IMR-90 (cell line): Measurements from ENCODE around the gene ITGB1. TPM values are rescaled to one million over a fixed set of nuclear protein-coding genes. Genes with fewer than 3 reads are reported as not detected.

Source experiments
- ATAC-seq: fragments of 200-7000 bp; cut with Tn5 transposase; 2 replicates; pipeline ENCODE4 v1.9.1; 2020; ENCODE audit warnings: low read depth, mild to moderate bottlenecking, moderate library complexity
- BruUV-seq: library from RNA; stranded (reverse); fragments of 400-500 nt; replicated peaks from 2 replicates; lab custom pipeline; 2021; lab: Mats Ljungman, UMichigan
- CTCF ChIA-PET: fragments of 300-600 bp; formaldehyde crosslinking; extraction: SDS; loops from one replicate; lab custom pipeline; 2021; ENCODE audit warnings: antibody characterized with exemption; lab: Yijun Ruan, JAX
- POLR2A ChIA-PET: fragments of 300-600 bp; sonication (Branson Sonifier 250); formaldehyde crosslinking; loops from one replicate; lab custom pipeline; 2022; ENCODE audit warnings: antibody characterized with exemption; ENCODE audit not compliant: unreplicated experiment; lab: Charles Lee
- DNase-seq: peaks from one replicate; pipeline ENCODE4 v3.0.0; 2013
- H2AFZ ChIP-seq: replicated peaks from 2 replicates; pipeline ENCODE3; 2013; ENCODE audit warnings: low read length, mild to moderate bottlenecking; ENCODE audit not compliant: poor library complexity
- H2AK5ac ChIP-seq: 2 replicates; pipeline ENCODE4 v1.6.1; 2013; ENCODE audit warnings: low read depth, low read length, inconsistent platforms
- H2AK9ac ChIP-seq: replicated peaks from 2 replicates; pipeline ENCODE3; 2013; ENCODE audit warnings: mild to moderate bottlenecking, low read depth, low read length, moderate library complexity; ENCODE audit not compliant: poor library complexity
- H2BK120ac ChIP-seq: 2 replicates; pipeline ENCODE4 v1.6.1; 2013; ENCODE audit warnings: low read depth, low read length, inconsistent platforms
- H2BK15ac ChIP-seq: 3 replicates; pipeline ENCODE4 v1.6.1; 2013; ENCODE audit warnings: low read depth, low read length, inconsistent platforms
- H2BK20ac ChIP-seq: 2 replicates; pipeline ENCODE4 v1.6.1; 2013; ENCODE audit warnings: low read depth, mild to moderate bottlenecking, inconsistent platforms, low read length, moderate library complexity
- H2BK5ac ChIP-seq: 2 replicates; pipeline ENCODE4 v1.6.1; 2013; ENCODE audit warnings: mild to moderate bottlenecking, low read depth, low read length, inconsistent platforms; ENCODE audit not compliant: poor library complexity, severe bottlenecking
- H3K14ac ChIP-seq: replicated peaks from 2 replicates; pipeline ENCODE4 v1.6.1; 2013; ENCODE audit warnings: low read depth, low read length, inconsistent platforms
- H3K18ac ChIP-seq: 2 replicates; pipeline ENCODE4 v1.6.1; 2013; ENCODE audit warnings: low read depth, low read length, control low read depth
- H3K23ac ChIP-seq: 2 replicates; pipeline ENCODE4 v1.6.1; 2013; ENCODE audit warnings: low read depth, low read length, inconsistent platforms
- H3K27ac ChIP-seq: 2 replicates; pipeline ENCODE4 v1.5.1; 2013; ENCODE audit warnings: mild to moderate bottlenecking, control low read depth, low read length; ENCODE audit not compliant: insufficient read depth
- H3K27me3 ChIP-seq: 2 replicates; pipeline ENCODE4 v1.6.1; 2013; ENCODE audit warnings: low read length; ENCODE audit not compliant: control insufficient read depth, insufficient read depth
- H3K36me3 ChIP-seq: 2 replicates; pipeline ENCODE4 v1.6.1; 2013; ENCODE audit warnings: low read length, mixed read lengths; ENCODE audit not compliant: control insufficient read depth, insufficient read depth
- H3K4ac ChIP-seq: 2 replicates; pipeline ENCODE4 v1.6.1; 2013; ENCODE audit warnings: low read depth, low read length, inconsistent platforms
- H3K4me1 ChIP-seq: 2 replicates; pipeline ENCODE4 v1.6.1; 2013; ENCODE audit warnings: low read length, mixed read lengths; ENCODE audit not compliant: control insufficient read depth, insufficient read depth
- H3K4me2 ChIP-seq: 2 replicates; pipeline ENCODE4 v1.6.1; 2013; ENCODE audit warnings: low read depth, mild to moderate bottlenecking, control low read depth, low read length, moderate library complexity
- H3K4me3 ChIP-seq: 2 replicates; pipeline ENCODE4 v1.5.1; 2013; ENCODE audit warnings: low read depth, mild to moderate bottlenecking, control low read depth, low read length, moderate library complexity; ENCODE audit not compliant: insufficient read depth
- H3K56ac ChIP-seq: 2 replicates; pipeline ENCODE4 v1.6.1; 2013; ENCODE audit warnings: low read length, inconsistent platforms; ENCODE audit not compliant: insufficient read depth; ENCODE audit errors: extremely low read depth
- H3K79me1 ChIP-seq, 2 experiments: 2 replicates each; pipeline ENCODE4 v1.6.1; 2013; ENCODE audit warnings: low read length in 2 of 2, inconsistent platforms in 1 of 2, low read depth in 1 of 2
- H3K9ac ChIP-seq: 2 replicates; pipeline ENCODE4 v1.6.1; 2013; ENCODE audit warnings: low read depth, low read length, control low read depth
- H3K9me1 ChIP-seq: 2 replicates; pipeline ENCODE4 v1.6.1; 2013; ENCODE audit warnings: low read length, inconsistent platforms; ENCODE audit not compliant: insufficient read depth
- H3K9me3 ChIP-seq: 2 replicates; pipeline ENCODE4 v1.6.1; 2013; ENCODE audit warnings: low read length; ENCODE audit not compliant: control insufficient read depth, insufficient read depth
- H4K20me1 ChIP-seq: 2 replicates; pipeline ENCODE4 v1.6.1; 2013; ENCODE audit warnings: low read length, inconsistent platforms; ENCODE audit not compliant: insufficient read depth
- H4K5ac ChIP-seq: 2 replicates; pipeline ENCODE4 v1.6.1; 2013; ENCODE audit warnings: mild to moderate bottlenecking, low read depth, low read length, control low read depth
- H4K8ac ChIP-seq, 2 experiments: 2 replicates each; pipeline ENCODE4 v1.6.1; 2013; ENCODE audit warnings: low read depth in 2 of 2, low read length in 2 of 2, control low read depth in 1 of 2, inconsistent platforms in 1 of 2
- H4K91ac ChIP-seq: 2 replicates; pipeline ENCODE4 v1.6.1; 2013; ENCODE audit warnings: low read depth, low read length, inconsistent platforms; ENCODE audit not compliant: insufficient read depth
- BHLHE40 ChIP-seq: fragments of 150-350 bp; IDR thresholded peaks from 2 replicates; pipeline ENCODE4 v1.6.1; 2016; ENCODE audit warnings: mild to moderate bottlenecking, low read depth, low read length
- CEBPB ChIP-seq: IDR thresholded peaks from 2 replicates; pipeline ENCODE4 v1.6.1; 2012; ENCODE audit warnings: low read depth, low read length, improper control_type of control experiment
- CHD1 ChIP-seq: IDR thresholded peaks from 2 replicates; pipeline ENCODE4 v1.6.1; 2012; ENCODE audit warnings: low read depth, low read length, improper control_type of control experiment
- CTCF ChIP-seq: conservative IDR thresholded peaks from 2 replicates; pipeline ENCODE4 v1.5.1; 2012; ENCODE audit warnings: mild to moderate bottlenecking, low read depth, low read length, improper control_type of control experiment
- ELK1 ChIP-seq: fragments of 150-350 bp; IDR thresholded peaks from 2 replicates; pipeline ENCODE4 v1.6.1; 2016; ENCODE audit warnings: low read depth, mild to moderate bottlenecking, low read length, moderate library complexity, borderline replicate concordance
- FOS ChIP-seq: fragments of 150-350 bp; IDR thresholded peaks from 2 replicates; pipeline ENCODE4 v1.6.1; 2016; ENCODE audit warnings: low read depth, low read length
- MAFK ChIP-seq: IDR thresholded peaks from 2 replicates; pipeline ENCODE4 v1.6.1; 2012; ENCODE audit warnings: low read depth, low read length, improper control_type of control experiment
- MAZ ChIP-seq: IDR thresholded peaks from 2 replicates; pipeline ENCODE4 v1.6.1; 2012; ENCODE audit warnings: low read depth, mild to moderate bottlenecking, low read length, improper control_type of control experiment, moderate library complexity, borderline replicate concordance
- MXI1 ChIP-seq: IDR thresholded peaks from 2 replicates; pipeline ENCODE4 v1.6.1; 2012; ENCODE audit warnings: low read depth, mild to moderate bottlenecking, low read length, moderate library complexity, borderline replicate concordance
- NFE2L2 ChIP-seq: fragments of 150-350 bp; IDR thresholded peaks from 2 replicates; pipeline ENCODE4 v1.6.1; 2016; ENCODE audit warnings: low read depth, mild to moderate bottlenecking, low read length
- POLR2A ChIP-seq: IDR thresholded peaks from 2 replicates; pipeline ENCODE4 v1.6.1; 2012; ENCODE audit warnings: mild to moderate bottlenecking, low read depth, low read length
- RAD21 ChIP-seq: IDR thresholded peaks from 2 replicates; pipeline ENCODE4 v1.6.1; 2012; ENCODE audit warnings: low read length, improper control_type of control experiment
- RCOR1 ChIP-seq: IDR thresholded peaks from 2 replicates; pipeline ENCODE4 v1.6.1; 2012; ENCODE audit warnings: mild to moderate bottlenecking, low read length, improper control_type of control experiment; ENCODE audit not compliant: insufficient replicate concordance
- RFX5 ChIP-seq: IDR thresholded peaks from 2 replicates; pipeline ENCODE4 v1.8.0; 2012; ENCODE audit warnings: low read depth, mild to moderate bottlenecking, low read length, moderate library complexity
- SMC3 ChIP-seq: fragments of 150-350 bp; IDR thresholded peaks from 2 replicates; pipeline ENCODE4 v1.6.1; 2016; ENCODE audit warnings: low read depth, mild to moderate bottlenecking, antibody characterized with exemption, low read length, moderate library complexity
- USF2 ChIP-seq: fragments of 150-350 bp; IDR thresholded peaks from 2 replicates; pipeline ENCODE4 v1.6.1; 2017; ENCODE audit warnings: mild to moderate bottlenecking, antibody characterized with exemption, low read length, low read depth
- WGBS, 2 experiments: methylation state at CpG; one replicate each; pipeline versions ENCODE4 v1.1.5 to v1.1.7; 2013; ENCODE audit warnings: missing lambda C conversion rate in 2 of 2; ENCODE audit not compliant: insufficient read length in 1 of 2; ENCODE audit errors: extremely low coverage in 2 of 2; 5-methylcytosine and 5-hydroxymethylcytosine counted together
- dilution Hi-C: fragments of 300-500 bp; cut with HindIII; formaldehyde crosslinking; loops from one replicate; pipeline ENCODE4 v1.14.3; 2018; ENCODE audit warnings: low sequenced_read_pairs; ENCODE audit not compliant: unreplicated experiment
- in situ Hi-C: fragments of 300-500 bp; cut with MboI; formaldehyde crosslinking; loops from 3 replicates; pipeline ENCODE4 v1.14.3; 2019; ENCODE audit warnings: low sequenced_read_pairs, inconsistent platforms, mixed read lengths
- intact Hi-C: fragments of 100-400 bp; cut with micrococcal nuclease; formaldehyde crosslinking; loops from 2 replicates; pipeline ENCODE4 v1.10.0; 2022
- polyA plus RNA-seq, 3 experiments: library from polyadenylated mRNA; depleted of rRNA; stranded (reverse); fragments of >200 nt; gene quantifications; 2 replicates each; pipeline ENCODE4 v1.2.3, GENCODE V29; 2012; ENCODE audit warnings: low replicate concordance in 1 of 3
- total RNA-seq: library from RNA; depleted of rRNA; stranded (reverse); fragments of >200 nt; gene quantifications from 2 replicates; pipeline ENCODE4 v1.2.3, GENCODE V29; 2012

The ITGB1 gene
- total and polyA plus RNA-seq, 2 of the 4 experiments (the other 2 are of a cell fraction), result 1,331 to 2,066 TPM

- Histone ChIP-seq H3K23ac (no peak overlapping the region), H2BK120ac (no peak overlapping the region), H3K4me3 (no peak overlapping the region), H3K9ac (no peak overlapping the region), H3K9me1 (peaks cover 11% of the 10 kb centered on the region; the same call in 1 of the 2 replicates), H4K20me1 (no peaks in the 10 kb centered on the region; the same call in 1 of the 2 replicates), H3K18ac (no peak overlapping the region), H2AK5ac (no peak overlapping the region), H2AK9ac (no peak overlapping the region), H2BK20ac (no peak overlapping the region), H3K4ac (no peak overlapping the region), H4K8ac (no peak overlapping the region), H3K4me2 (no peak overlapping the region), H4K91ac (no peak overlapping the region), H2BK5ac (no peak overlapping the region), H3K79me1 (peaks cover 10 to 26% of the 10 kb centered on the region in 2 experiments), H3K9me3 (no peaks in the 10 kb centered on the region), H3K27me3 (no peaks in the 10 kb centered on the region), H2BK15ac (no peak overlapping the region), H3K14ac (no peak overlapping the region), H3K4me1 (no peaks in the 10 kb centered on the region), H3K27ac (no peak overlapping the region), H4K5ac (peak overlapping the region; percentile 63; the same call in 1 of the 2 replicates), H3K56ac (no peak overlapping the region), H3K36me3 (peaks cover 13% of the 10 kb centered on the region), H2AFZ (no peak overlapping the region)
- no TSS peak for BruUV-seq
- TF ChIP-seq NFE2L2 (no peak), ELK1 (no peak), RFX5 (no peak), CHD1 (no peak), POLR2A (no peak), RAD21 (no peak), MXI1 (no peak), BHLHE40 (no peak), CEBPB (no peak), CTCF (no peak), USF2 (no peak), RCOR1 (no peak), MAFK (no peak), MAZ (no peak), FOS (no peak), SMC3 (no peak)
- ATAC-seq (no peak), DNase-seq (no peak)
- ChIA-PET POLR2A (interaction anchor here (0.6 kb wide), 1 partner anchor 39 kb away, joined by 3 read pairs; no protein-coding TSS in a partner anchor), CTCF (no interaction called here)
- intact Hi-C loops, result no loop called here
- dilution Hi-C loops, result no loop called here
- no CpG with 5 or more reads among the region's 3 CpGs for WGBS, 2 experiments
- in situ Hi-C loops, result no loop called here
These were observed 64.6 kb downstream of the ITGB1 start for GRCh38 chr10:32893434-32893833.
